Measurements from ENCODE around the gene SLC16A12.

GRCh38 chr10:89502549-89502948 lies 32.8 kb downstream of the SLC16A12 start:
- no peak for TF ChIP-seq CTCF (IDR thresholded peaks at IDR 0.05)
- no peak for TF ChIP-seq POLR2A (IDR thresholded peaks at IDR 0.05)
